GM19372 (cell line): ENCODE results near the gene MCC.

Experiments
- ATAC-seq: cut with Tn5 transposase; IDR thresholded peaks from one replicate; pipeline ENCODE4 v1.9.1; 2021; ENCODE audit warnings: mild to moderate bottlenecking, low read depth, moderate library complexity; ENCODE audit not compliant: unreplicated experiment

The MCC gene

DNA sequence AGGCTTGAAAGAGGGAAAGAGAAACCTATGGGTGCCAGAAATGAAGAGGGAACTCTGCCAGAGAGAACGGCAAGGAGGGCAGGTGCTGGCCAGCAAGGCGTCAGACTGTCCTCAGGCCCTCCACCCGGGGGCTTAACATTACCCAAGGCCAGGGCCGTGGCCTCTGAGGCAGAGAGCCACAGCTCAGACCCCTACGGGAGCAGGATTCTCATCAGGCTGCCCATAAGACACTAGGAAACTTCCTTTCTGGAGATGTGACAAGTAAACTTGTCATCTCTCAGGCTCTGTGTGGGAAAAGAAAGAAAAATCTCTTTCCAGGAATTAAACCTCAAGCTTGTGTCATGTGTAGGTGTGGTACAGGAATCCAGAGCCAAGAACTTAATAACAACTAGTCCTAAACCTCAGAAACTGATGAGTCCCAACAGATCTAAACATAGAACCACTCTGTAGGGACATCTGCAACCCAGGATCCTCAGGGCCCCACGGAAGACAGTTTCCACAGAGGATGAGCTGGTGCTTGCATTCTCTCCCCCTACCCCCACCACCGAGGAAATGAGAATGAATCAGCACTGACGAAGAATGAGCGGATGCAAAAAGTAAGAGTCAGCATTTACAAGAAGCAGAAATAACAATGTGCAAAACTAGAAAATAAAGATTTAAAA is 437.4 kb downstream of the MCC start:
- no peak for ATAC-seq

- ATAC-seq = no peak
Observed at GRCh38 chr5:113048931-113049330, 439.3 kb downstream of the MCC start.

DNA sequence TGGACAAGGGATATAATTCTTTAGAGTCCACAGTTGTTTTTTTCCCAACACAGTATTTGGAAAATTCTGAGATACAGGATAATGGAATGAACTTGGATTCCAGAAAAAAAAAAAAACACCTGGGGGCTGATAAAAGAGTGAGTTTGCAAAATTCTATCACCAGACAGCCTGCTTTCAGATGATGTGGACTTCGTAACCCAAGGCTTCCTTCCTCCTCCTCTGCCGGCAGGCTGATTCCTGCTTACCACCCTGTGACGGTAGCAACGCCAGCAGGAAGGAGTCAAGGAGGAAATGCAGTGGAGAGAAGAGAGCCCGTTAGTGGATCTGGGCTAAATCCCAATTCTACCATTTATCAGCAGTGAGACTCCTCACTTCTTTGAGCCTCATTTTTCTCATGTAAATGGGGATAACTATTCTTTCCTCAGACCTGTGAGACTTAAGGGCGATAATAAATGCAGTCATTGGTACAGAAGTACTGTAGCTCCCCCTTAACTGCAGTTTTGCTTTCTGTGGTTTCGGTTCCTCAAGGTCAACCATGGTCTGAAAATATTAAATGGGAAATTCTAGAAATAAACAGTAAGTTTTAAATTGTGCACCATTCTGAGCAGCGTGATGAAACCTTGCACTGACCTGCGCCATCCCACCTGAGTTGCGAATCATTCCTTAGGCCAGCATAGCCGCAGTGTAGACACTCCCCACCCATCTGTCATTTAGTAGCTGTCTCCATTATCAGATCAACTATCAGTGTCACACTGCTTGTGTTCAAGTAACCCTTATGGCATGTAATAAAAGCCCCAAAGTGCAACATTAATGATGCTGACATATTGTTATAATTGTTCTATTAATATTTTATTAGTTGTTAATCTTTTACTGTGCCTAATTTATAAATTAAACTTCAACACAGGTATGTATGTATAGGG is 440.3 kb downstream of the MCC start:
- peak; percentile 92 for ATAC-seq

DNA sequence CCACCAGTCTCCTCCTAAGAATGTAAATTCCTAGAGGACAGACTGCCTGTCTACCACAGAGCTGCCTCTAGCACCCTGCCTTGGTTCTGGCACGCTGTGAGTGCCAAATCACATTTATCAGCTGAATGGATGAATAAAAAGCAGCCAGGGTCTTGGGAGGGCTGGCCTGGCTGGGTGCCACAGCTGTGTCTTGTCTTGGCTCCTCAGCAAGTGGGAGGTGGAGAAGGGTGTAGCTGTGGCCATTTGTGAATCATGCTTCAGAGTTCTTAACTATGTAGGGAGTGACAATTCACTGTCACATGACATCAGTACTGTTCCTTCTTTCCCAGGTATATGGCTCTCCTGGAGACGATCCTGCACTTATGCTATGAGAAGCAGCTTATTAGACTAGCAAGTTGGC is 441.0 kb downstream of the MCC start:
- no peak for ATAC-seq

- no peak for ATAC-seq
Observed at GRCh38 chr5:113044776-113045465, 443.3 kb downstream of the MCC start.

GRCh38 chr5:113043491-113043931 is 444.7 kb downstream of the MCC start:
- no peak for ATAC-seq

DNA sequence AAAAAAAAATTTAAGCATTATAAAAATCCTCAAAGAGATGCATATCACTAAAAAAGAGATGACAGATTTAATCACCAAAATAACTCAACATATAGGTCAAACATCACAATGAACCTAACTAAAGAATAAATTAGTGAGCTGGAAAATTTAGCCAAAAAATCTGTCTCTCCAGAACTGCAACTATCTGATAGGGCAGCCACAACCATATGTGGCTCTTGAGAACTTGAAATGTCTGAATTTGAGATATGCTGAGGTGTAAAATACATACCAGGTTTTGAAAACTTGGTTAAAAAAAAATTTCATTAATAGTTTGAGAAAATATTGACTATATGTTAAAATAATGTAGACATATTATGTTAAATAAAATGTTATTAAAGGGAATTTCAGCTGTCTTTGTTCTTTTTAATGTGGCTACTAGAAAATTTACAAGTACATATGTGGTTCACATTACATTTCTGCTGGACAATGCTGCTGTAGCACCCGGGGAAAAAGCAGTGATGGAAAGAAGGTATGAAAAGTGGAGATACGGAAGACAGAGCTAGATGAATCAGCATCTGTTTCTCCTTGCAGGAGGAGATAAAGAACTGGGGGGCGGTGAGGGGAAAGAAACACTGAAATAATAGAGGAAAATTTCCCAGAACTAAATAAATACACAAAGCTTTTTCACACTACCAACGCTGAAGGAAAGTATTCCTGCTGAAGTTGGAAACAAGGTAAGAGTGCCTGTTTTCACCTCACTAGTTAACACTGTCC is 445.6 kb downstream of the MCC start:
- ATAC-seq = no peak

- ATAC-seq = no peak
Observed at GRCh38 chr5:113040672-113041260, 447.5 kb downstream of the MCC start.

DNA sequence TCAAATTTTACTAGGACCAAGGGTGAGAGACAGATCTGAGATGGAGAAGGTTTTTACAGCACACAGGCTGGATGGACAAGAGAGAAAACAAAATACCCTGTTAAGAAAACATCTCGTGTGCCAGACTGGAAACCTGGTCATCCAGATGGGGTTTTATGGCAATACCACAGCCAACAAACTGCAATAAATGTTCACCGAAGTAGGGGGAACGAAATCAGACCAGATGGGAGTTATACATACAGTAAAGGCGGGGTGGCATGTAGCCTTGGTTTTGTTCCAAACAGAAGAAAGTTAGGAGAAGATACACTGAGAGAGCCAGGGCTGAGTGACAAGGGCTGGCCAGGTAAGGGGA is 448.3 kb downstream of the MCC start:
- ATAC-seq = no peak

GRCh38 chr5:113039229-113039933 is 448.9 kb downstream of the MCC start:
- ATAC-seq = no peak

- no peak for ATAC-seq
Observed at GRCh38 chr5:113038714-113039113, 449.5 kb downstream of the MCC start.

- no peak for ATAC-seq
Observed at GRCh38 chr5:113038136-113038535, 450.1 kb downstream of the MCC start.

DNA sequence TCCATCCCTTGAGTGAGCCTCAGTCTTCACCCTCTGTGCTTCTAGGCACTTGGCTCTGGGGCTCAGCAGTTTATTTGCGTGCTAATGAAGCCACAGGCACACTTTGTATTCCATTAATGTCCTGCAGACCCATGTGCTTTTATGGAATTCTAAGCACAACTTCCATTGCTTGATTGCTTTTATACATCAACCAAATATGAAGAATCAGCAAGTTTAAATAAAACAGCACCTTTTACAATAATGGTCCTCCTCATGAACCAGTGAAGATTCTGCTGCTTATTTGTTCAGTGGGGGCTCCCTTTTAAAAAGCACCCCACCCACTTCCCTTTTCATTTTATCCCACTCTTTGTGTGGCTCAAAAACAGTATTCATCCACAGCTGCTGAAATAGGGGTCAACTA is 451.4 kb downstream of the MCC start:
- ATAC-seq = no peak

DNA sequence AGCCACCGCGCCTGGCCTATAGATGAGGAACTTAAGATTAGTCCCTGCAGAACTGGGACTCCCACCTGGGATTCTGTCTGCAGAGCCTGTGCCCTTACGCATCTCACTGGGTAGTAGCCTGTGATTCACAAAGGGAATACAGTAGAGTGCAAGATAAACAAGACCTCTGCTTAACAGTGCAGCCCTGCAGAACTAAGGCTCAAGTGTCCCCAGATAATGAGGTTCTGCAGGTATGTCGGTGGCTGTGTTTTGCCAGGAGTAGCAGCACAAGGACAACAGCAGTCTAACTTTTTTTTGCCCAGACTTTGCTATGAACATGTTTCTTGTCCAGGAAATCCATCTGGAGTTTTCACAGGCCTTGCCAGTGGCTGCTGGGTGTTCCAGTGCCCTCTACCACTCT is 451.9 kb downstream of the MCC start:
- ATAC-seq = no peak

DNA sequence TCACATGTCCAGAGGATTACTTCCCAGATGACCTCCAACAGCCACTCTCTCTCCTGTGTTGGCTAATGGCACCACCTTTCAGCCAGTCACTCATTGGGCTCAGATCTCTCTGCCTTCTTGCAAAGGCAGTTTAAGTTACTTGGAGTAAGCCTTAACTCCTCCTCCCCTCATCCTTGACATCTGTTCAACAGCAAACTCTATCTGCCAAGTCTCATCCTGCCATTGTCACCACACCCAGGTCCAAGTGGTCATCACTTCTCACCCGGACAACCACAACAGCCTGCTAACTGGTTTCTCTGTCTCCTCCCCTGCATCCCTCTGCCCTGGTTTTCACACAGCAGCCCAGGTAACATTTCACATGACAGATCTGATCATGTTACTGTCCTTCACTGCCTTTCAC is 453.2 kb downstream of the MCC start:
- no peak for ATAC-seq

DNA sequence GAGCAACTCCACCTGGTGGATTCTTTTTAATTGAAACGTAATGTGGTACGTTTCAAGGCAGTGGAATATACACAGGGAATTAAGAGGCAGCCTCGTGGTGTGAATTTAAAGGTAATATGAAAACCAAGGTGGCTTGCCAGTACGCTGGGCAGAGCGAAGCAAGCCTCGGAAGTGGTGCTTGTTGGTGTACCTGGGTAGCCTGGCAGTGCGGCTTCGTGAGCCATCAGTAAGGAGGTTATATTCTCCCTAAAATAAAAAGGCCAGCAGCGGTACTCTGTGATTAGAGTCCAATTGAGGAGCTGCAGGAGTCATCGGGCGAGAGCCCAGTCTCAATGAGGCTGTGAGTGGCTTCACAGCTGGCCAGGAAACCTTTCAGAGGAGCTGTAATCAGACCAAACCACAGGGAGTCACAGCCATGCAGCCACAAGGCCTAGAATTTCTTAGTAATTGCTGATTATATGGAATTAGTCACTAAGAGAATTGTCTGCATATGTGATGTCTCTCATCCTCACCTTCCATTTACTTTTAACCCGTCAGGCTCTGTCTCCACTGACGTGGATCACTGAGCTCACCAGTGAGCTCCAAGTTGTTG is 454.0 kb downstream of the MCC start:
- ATAC-seq = no peak

GRCh38 chr5:113031557-113031956 is 456.7 kb downstream of the MCC start:
- ATAC-seq = no peak

DNA sequence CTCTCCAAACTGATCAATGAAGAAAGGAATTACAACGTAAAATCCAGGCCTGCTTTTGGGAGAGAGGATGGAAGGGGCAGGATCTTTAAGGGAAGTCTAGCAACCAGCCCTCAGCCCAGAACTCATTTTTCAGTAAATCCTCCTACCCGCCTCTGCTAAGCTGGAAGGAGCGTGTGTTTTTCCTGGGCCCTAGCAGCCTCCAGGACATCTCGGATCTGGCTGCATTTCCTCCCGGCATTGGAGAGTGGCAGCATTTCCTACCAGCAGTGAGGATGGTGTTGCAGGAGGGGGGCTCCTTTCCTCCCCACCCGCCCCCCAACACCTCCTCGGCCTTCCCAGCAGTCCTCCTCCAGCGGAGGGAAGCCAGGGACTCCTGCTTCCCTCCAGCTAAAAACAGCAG is 457.1 kb downstream of the MCC start:
- ATAC-seq = no peak

DNA sequence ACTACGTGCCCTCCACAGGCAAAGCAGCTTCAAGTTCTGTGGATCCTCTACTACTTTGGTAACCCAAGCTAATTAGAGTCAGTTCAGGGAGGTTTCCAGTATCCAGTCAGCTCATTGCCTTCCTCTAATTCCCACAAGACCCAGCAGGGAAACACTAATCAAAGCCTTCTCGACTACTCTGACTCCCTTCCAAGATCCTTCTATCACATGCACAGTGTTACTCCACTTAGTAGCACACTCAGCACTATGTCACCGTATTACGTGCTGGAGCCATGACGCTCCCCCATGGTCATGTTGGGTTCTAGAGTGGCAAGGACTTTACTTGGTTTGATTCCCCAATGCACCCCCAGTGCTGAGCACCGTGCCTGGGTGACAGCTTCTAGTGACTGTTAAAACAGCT is 458.6 kb downstream of the MCC start:
- no peak for ATAC-seq
